Gastroesophageal sphincter (tissue), 4 donors: Measurements from ENCODE around the gene ACTL6B. TPM values are rescaled to one million over a fixed set of nuclear protein-coding genes. Genes with fewer than 3 reads are reported as not detected.

ENCODE experiments used
- ATAC-seq: fragments of 150-250 bp; one replicate; pipeline ENCODE4 v1.9.1; 2016; ENCODE audit warnings: mild to moderate bottlenecking, moderate library complexity
- H3K27ac ChIP-seq, 4 donors: fragments of 200-600 bp; sonication (generic) in 3 of 4; 1 replicate in 3 of 4; 2 replicates in 1 of 4; pipeline ENCODE4 v1.5.1; 2016 to 2019
- H3K27me3 ChIP-seq: fragments of 200-600 bp; sonication (generic); one replicate; pipeline ENCODE4 v1.5.1; 2019
- H3K36me3 ChIP-seq, 2 donors: fragments of 200-600 bp; sonication (generic); one replicate each; pipeline ENCODE4 v1.5.1; 2019; ENCODE audit warnings: control low read depth in 1 of 2
- H3K4me1 ChIP-seq, 3 donors: fragments of 200-600 bp; sonication (generic); 1 replicate in 2 of 3; 2 replicates in 1 of 3; pipeline ENCODE4 v1.5.1; 2016 to 2019; ENCODE audit warnings: control low read depth in 2 of 3
- H3K4me3 ChIP-seq, 2 donors: fragments of 200-600 bp; sonication (generic); one replicate each; pipeline ENCODE4 v1.5.1; 2019; ENCODE audit warnings: mild to moderate bottlenecking in 1 of 2, moderate library complexity in 1 of 2
- H3K9me3 ChIP-seq, 3 donors: fragments of 200-600 bp; sonication (generic); one replicate each; pipeline ENCODE4 v1.5.1; 2017 to 2019; ENCODE audit warnings: control low read depth in 2 of 3
- EP300 ChIP-seq: sonication (generic); formaldehyde crosslinking; IDR thresholded peaks from one replicate; pipeline ENCODE4 v1.6.1; 2017; ENCODE audit warnings: antibody characterized with exemption, mild to moderate bottlenecking
- POLR2A ChIP-seq, 2 donors: fragments of 450-650 bp; IDR thresholded peaks; one replicate each; pipeline ENCODE4 v1.6.1; 2017; ENCODE audit warnings: antibody characterized with exemption in 2 of 2, mild to moderate bottlenecking in 2 of 2, moderate library complexity in 1 of 2
- POLR2AphosphoS5 ChIP-seq: sonication (generic); formaldehyde crosslinking; IDR thresholded peaks from one replicate; pipeline ENCODE4 v1.6.1; 2017; ENCODE audit warnings: antibody characterized with exemption
- WGBS, 2 donors: methylation state at CpG; one replicate each; pipeline ENCODE4 v1.1.5; 2018; ENCODE audit warnings: low coverage in 1 of 2; 5-methylcytosine and 5-hydroxymethylcytosine counted together
- total RNA-seq, 4 donors: library from RNA; depleted of rRNA; stranded (reverse); fragments of >200 nt; gene quantifications; one replicate each; pipeline ENCODE4 v1.1.0, GENCODE V29; 2016
- TF ChIP-seq, protein P1 (sequence below), 4 experiments: fragments of 200-600 bp in 2 of 4; fragments of 450-650 bp in 2 of 4; sonication (generic) in 1 of 4; IDR thresholded peaks; one replicate each; pipeline ENCODE4 v1.5.1; 2017 to 2019; ENCODE audit warnings: antibody characterized with exemption in 4 of 4, mild to moderate bottlenecking in 2 of 4, moderate library complexity in 2 of 4

The ACTL6B gene
- total RNA-seq, 4 donors from 2014 or later, result 2.2 TPM; not detected in 3

DNA sequence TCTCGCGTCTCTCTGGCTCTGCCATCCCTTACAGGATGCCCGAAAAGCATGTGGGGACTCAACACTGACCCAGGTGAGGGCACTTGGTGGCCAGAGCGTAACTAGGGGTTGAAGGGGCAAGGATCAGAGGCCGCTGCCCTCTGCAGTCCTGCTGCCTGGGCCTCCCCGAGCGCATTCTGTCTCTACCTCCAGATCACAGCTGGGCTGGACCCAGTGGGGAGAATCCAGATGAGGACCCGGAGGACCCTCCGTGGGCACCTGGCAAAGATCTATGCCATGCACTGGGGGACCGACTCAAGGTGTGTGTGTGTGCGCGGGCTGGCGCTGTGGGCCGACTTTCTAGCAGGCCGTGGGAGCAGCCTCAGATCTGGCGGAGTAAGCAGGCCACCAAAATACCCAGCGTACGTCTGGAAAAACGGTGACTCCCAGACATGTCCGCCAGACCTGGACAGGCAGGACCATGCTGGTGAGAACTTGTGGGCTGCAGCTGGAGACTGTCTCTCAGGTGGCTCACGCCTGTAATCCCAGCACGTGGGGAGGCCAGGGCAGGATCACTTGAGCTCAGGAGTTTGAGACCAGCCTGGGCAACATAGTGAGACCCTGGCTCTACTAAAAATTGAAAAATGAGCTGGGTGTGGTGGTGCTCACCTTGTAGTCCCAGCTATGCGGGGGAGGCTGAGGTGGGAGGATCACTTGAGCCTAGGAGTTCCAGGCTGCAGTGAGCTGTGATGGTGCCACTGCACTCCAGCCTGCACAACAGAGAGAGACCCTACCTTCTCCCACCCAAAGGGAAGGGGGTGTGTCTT, 20.5 kb upstream of the ACTL6B start:
- Histone ChIP-seq H3K36me3 (peaks cover 0 to 52% of the 10 kb centered on the region in 2 donors), H3K27me3 (no peaks in the 10 kb centered on the region), H3K9me3 (no peaks in the 10 kb centered on the region), H3K4me3 (peak overlapping the region in 1 of 2 donors; percentile 97), H3K4me1 (peaks cover 0 to 63% (median 24%) of the 10 kb centered on the region in 3 donors), H3K27ac (peak overlapping the region; percentile 86 to 99 (median 98))
- 60% methylated on average over 8 of the region's 23 CpGs; no CpG with 5 or more reads in 1 of the 2 donors for WGBS, 2 donors
- TF ChIP-seq EP300 (no peak), POLR2A (IDR thresholded peaks at IDR 0.05) (no peak), POLR2AphosphoS5 (no peak)
- TF ChIP-seq, protein P1, sequence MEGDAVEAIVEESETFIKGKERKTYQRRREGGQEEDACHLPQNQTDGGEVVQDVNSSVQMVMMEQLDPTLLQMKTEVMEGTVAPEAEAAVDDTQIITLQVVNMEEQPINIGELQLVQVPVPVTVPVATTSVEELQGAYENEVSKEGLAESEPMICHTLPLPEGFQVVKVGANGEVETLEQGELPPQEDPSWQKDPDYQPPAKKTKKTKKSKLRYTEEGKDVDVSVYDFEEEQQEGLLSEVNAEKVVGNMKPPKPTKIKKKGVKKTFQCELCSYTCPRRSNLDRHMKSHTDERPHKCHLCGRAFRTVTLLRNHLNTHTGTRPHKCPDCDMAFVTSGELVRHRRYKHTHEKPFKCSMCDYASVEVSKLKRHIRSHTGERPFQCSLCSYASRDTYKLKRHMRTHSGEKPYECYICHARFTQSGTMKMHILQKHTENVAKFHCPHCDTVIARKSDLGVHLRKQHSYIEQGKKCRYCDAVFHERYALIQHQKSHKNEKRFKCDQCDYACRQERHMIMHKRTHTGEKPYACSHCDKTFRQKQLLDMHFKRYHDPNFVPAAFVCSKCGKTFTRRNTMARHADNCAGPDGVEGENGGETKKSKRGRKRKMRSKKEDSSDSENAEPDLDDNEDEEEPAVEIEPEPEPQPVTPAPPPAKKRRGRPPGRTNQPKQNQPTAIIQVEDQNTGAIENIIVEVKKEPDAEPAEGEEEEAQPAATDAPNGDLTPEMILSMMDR (IDR thresholded peaks at IDR 0.05), result no peak
- ATAC-seq, result no peak

DNA sequence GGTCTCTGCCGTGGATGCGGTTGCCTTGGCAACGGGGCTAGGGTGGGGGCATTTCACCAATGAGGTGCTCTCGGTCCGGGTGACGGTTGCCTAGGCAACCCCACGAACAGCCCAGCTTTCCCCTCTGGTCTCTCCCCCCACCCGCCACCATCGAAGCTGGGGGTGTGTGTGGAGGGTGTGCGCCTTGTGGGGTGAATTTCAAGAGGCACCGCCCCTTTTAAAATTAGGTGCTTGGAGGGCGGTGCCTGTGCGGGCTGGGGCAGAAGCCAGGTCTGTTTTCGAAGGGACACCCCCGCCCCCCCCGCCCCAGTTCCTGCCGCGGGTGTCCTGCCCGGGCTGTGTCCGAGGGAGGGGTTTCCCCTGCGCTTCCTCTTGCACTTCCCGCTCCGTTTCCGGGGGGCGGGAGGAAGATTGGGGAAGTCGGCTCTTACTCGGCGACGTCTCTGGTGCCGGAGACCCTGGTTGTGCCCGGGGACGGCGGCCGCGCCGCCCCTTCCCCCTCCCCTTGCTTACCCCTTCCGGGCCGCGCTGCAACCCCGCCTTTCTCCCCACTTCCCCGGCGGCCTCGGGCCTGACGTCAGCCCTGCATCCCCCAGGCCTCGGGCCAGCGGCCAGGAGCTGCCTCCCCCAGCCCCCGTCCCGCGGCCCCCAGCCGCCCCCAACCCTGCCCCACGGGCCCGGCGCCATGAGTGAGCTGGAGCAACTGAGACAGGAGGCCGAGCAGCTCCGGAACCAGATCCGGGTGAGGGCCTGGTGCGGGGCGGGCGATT, 19.5 kb upstream of the ACTL6B start:
- H3K4me3 ChIP-seq, result peak overlapping the region; percentile 73 to 97
- H3K36me3 ChIP-seq, result peaks cover 0 to 42% of the 10 kb centered on the region in 2 donors
- TF ChIP-seq POLR2AphosphoS5 (no peak), POLR2A (IDR thresholded peaks at IDR 0.05) (peak in 1 of 2 donors; percentile 14)
- peak overlapping the region; percentile 86 to 99 (median 98) for H3K27ac ChIP-seq
- peaks cover 0 to 59% (median 24%) of the 10 kb centered on the region in 3 donors for H3K4me1 ChIP-seq
- H3K27me3 ChIP-seq, result no peaks in the 10 kb centered on the region
- 0% methylated on average over 6 of the region's 59 CpGs; no CpG with 5 or more reads in 1 of the 2 donors for WGBS, 2 donors
- H3K9me3 ChIP-seq, result no peaks in the 10 kb centered on the region
- ATAC-seq, result peak; percentile 19

DNA sequence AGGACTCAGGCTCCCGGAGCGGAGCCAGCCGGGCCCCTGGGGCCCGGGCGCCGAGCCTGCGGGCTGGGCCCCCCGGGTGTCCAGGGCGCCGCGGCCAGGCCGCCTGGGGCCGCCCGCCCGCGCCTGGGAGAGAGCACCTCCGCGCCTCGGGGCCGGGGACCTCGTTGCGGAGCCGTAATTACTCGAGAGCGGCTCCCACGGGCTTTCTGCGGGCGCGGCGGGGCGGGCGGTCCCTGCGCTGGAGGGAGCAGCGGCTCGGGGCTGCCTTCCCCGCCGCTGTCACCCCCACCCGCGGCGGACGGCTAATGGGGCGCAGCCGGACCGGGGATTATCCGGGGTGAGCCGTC, 18.8 kb upstream of the ACTL6B start:
- no peak for ATAC-seq
- Histone ChIP-seq H3K9me3 (no peaks in the 10 kb centered on the region), H3K27me3 (no peaks in the 10 kb centered on the region), H3K36me3 (peaks cover 0 to 36% of the 10 kb centered on the region in 2 donors), H3K4me3 (peak overlapping the region; percentile 73 to 97), H3K4me1 (peaks cover 0 to 52% (median 20%) of the 10 kb centered on the region in 3 donors), H3K27ac (peak overlapping the region; percentile 86 to 99 (median 98))
- no CpG with 5 or more reads among the region's 46 CpGs for WGBS, 2 donors
- TF ChIP-seq POLR2AphosphoS5 (no peak), EP300 (no peak), POLR2A (IDR thresholded peaks at IDR 0.05) (no peak)
- TF ChIP-seq, protein P1 (IDR thresholded peaks at IDR 0.05), result no peak

DNA sequence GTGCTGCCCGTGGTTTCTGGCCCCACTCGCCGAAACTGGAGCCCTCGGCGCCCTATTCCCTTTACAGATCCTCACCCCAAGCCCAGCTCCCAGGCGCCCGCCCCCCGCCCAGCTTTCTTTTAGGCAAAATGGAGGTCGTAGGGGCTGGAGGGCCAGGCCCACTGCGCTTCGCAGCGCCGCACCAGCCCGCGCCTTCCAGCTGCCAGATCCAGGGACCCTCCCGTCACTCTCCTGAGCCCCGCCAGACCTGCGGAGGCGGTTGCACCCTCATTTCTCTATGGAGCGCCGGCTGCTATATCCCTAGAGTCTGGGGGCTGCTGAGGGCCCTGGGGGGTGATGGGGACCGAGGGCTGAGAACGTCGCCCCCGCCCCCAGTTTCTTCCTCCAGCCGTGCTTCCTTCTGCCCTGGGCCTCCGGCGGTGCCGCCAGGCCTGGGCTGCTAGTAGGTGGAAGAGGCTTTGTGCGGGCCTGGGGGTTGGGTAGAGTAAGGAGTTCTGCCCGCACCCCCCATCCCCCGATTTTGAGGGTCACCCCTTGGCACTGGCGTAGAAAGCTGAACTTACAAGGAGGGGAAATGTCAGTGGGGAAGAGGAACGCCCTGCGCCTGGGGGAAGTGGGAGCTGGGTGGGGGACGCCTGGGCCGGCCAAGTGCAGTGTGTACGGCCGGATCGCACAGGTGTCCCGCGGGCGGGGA, 18.3 kb upstream of the ACTL6B start:
- Histone ChIP-seq H3K4me3 (peak overlapping the region; percentile 73 to 97), H3K4me1 (peaks cover 0 to 46% (median 17%) of the 10 kb centered on the region in 3 donors), H3K27me3 (no peaks in the 10 kb centered on the region), H3K9me3 (no peaks in the 10 kb centered on the region), H3K27ac (peak overlapping the region; percentile 86 to 99 (median 98)), H3K36me3 (peaks cover 0 to 33% of the 10 kb centered on the region in 2 donors)
- ATAC-seq, result no peak
- TF ChIP-seq EP300 (no peak), POLR2A (IDR thresholded peaks at IDR 0.05) (no peak), POLR2AphosphoS5 (no peak)
- TF ChIP-seq, protein P1 (IDR thresholded peaks at IDR 0.05), result no peak
- WGBS, 2 donors, result no CpG with 5 or more reads among the region's 43 CpGs

DNA sequence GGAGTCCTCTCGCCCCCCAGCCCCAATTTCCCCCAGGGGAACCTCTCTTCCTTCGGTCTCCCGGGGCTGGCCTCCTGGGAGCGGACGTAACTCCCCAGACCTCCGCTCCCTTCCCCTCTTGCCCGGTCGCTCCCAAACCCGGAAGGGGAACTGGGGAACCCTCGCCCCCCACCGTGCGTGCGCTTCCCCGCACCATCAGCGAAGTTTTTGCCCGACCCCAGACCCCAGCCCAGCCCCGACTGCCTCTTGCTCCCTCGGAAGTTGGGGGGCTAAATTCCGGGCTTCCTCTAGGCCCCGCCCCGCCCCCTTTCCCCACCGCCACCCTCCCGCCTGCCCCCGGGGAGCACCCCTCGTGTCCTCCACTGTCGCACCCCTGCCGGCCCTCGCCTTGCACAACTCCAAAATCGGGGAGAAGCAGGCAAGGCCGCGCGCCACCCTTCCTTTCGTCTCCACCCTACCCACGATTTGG, 17.7 kb upstream of the ACTL6B start:
- Histone ChIP-seq H3K4me3 (peak overlapping the region; percentile 73 to 97), H3K27ac (peak overlapping the region; percentile 86 to 99 (median 98)), H3K36me3 (peaks cover 0 to 27% of the 10 kb centered on the region in 2 donors), H3K4me1 (peaks cover 0 to 41% (median 11%) of the 10 kb centered on the region in 3 donors), H3K27me3 (no peaks in the 10 kb centered on the region), H3K9me3 (no peaks in the 10 kb centered on the region)
- 2% methylated on average over 11 of the region's 34 CpGs; no CpG with 5 or more reads in 1 of the 2 donors for WGBS, 2 donors
- TF ChIP-seq POLR2A (IDR thresholded peaks at IDR 0.05) (no peak), EP300 (no peak), POLR2AphosphoS5 (no peak)
- TF ChIP-seq, protein P1 (IDR thresholded peaks at IDR 0.05), result no peak
- ATAC-seq, result peak; percentile 3
